Transverse colon (tissue), 4 donors: ENCODE measurements around the gene VSIG10L2.

Experiments
- CTCF ChIP-seq, 5 experiments: fragments of 200-600 bp in 3 of 5; fragments of 450-650 bp in 2 of 5; sonication (generic) in 3 of 5; IDR thresholded peaks; 1 replicate in 2 of 5; 2 replicates in 3 of 5; pipeline ENCODE4 v1.5.1; 2016 to 2017; ENCODE audit warnings: antibody characterized with exemption in 5 of 5, inconsistent platforms in 3 of 5, mild to moderate bottlenecking in 2 of 5, moderate library complexity in 1 of 5
- EP300 ChIP-seq: sonication (generic); formaldehyde crosslinking; IDR thresholded peaks from one replicate; pipeline ENCODE4 v1.6.1; 2017; ENCODE audit warnings: antibody characterized with exemption, low read depth
- POLR2A ChIP-seq: fragments of 450-650 bp; IDR thresholded peaks from one replicate; pipeline ENCODE4 v1.6.1; 2016; ENCODE audit warnings: antibody characterized with exemption, mild to moderate bottlenecking, moderate library complexity
- POLR2AphosphoS5 ChIP-seq, 3 donors: sonication (generic); formaldehyde crosslinking; IDR thresholded peaks; one replicate each; pipeline ENCODE4 v1.6.1; 2016; ENCODE audit warnings: antibody characterized with exemption in 3 of 3

- TF ChIP-seq CTCF (IDR thresholded peaks at IDR 0.05) (no peak), POLR2AphosphoS5 (IDR thresholded peaks at IDR 0.05) (peak in 2 of 3 donors; percentile 55 to 62), EP300 (no peak), POLR2A (no peak)
Measured at GRCh38 chr11:125952973-125953372, 7.1 kb downstream of the VSIG10L2 start.
